ENCODE measurements around the gene KIAA1210.

Gene KIAA1210

DNA sequence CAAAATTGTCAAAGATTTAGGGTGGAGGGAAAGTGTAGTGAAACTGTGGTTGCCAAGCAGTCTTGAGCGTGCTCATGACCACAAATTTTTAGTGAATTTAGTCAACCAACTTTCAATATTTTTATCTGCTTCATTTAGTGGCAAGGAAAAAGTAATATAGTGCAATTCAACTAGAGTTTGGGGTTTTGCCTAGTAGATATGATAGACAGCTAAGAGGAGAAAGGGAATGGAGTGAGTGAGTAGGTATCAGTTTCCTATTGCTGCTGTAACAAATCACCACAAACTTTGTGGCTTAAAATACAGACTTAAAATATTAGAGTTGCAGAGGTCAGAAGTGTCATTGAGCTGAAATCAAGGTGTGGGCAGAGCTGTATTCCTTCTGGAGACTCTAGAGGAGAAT lies 58.5 kb downstream of the KIAA1210 start:
- H3K4me3 ChIP-seq (ENCODE audit: low read length), result no peak overlapping the region
- TF ChIP-seq, protein P1, sequence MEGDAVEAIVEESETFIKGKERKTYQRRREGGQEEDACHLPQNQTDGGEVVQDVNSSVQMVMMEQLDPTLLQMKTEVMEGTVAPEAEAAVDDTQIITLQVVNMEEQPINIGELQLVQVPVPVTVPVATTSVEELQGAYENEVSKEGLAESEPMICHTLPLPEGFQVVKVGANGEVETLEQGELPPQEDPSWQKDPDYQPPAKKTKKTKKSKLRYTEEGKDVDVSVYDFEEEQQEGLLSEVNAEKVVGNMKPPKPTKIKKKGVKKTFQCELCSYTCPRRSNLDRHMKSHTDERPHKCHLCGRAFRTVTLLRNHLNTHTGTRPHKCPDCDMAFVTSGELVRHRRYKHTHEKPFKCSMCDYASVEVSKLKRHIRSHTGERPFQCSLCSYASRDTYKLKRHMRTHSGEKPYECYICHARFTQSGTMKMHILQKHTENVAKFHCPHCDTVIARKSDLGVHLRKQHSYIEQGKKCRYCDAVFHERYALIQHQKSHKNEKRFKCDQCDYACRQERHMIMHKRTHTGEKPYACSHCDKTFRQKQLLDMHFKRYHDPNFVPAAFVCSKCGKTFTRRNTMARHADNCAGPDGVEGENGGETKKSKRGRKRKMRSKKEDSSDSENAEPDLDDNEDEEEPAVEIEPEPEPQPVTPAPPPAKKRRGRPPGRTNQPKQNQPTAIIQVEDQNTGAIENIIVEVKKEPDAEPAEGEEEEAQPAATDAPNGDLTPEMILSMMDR (conservative IDR thresholded peaks at IDR 0.05; ENCODE audit: low read length), result no peak
- no peak for DNase-seq (ENCODE audit: low read depth)

DNA sequence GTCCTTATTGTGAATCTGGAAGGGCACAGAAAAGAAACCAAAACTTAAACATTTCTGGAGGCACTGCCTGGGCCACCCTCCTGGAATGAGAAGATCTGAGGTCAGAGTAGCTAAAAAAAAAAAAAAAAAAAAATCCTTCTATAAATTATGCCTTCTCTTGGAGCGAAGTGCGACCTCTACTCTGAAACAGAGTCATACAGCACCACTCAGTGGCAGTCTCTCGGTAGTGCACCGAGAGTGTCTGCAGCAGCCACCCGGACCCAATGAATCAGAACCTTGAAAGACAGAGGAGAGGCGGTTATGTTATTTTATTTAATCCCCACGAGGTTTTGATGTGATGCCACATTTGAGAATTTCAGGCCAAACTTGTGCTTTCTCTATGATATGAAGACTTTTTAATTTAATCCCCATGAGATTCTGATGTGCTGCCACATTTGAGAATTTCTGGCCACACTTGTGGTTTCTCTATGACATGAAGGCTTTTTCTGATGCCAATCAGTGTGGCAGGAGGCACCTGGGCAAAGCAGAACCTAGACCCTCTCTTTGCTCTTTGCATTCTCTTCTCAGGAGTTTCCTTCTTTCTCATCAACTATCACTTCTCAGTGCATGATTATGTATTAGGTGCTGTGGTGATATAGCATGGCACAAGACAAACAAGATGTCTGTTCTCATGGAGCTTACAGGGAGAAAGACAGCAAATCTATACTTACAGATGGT lies 60.4 kb downstream of the KIAA1210 start:
- H3K4me3 ChIP-seq (ENCODE audit: low read length), result no peak overlapping the region
- DNase-seq (ENCODE audit: low read depth), result peak; percentile 53
- TF ChIP-seq, protein P1 (conservative IDR thresholded peaks at IDR 0.05; ENCODE audit: low read length), result peak; percentile 67

DNA sequence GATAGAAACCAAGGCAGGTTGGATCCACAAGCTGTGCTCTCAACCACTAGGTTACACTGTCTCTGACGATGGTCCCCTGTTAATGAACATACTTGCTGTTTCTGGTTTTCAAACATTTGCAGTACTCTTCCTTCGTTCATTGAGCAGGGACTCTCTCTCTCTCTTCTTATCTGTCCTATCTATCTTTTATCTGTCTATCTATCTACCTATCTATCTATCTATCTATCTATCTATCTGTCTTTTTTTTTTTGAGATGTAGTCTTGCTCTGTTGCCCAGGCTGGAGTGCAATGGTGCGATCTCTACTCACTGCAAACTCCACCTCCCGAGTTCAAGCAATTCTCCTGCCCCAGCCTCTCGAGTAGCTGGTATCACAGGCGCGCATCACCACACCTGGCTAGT lies 64.2 kb downstream of the KIAA1210 start:
- H3K4me3 ChIP-seq (ENCODE audit: low read length), result no peak overlapping the region
- no peak for DNase-seq (ENCODE audit: low read depth)
- TF ChIP-seq, protein P1 (conservative IDR thresholded peaks at IDR 0.05; ENCODE audit: low read length), result no peak

DNA sequence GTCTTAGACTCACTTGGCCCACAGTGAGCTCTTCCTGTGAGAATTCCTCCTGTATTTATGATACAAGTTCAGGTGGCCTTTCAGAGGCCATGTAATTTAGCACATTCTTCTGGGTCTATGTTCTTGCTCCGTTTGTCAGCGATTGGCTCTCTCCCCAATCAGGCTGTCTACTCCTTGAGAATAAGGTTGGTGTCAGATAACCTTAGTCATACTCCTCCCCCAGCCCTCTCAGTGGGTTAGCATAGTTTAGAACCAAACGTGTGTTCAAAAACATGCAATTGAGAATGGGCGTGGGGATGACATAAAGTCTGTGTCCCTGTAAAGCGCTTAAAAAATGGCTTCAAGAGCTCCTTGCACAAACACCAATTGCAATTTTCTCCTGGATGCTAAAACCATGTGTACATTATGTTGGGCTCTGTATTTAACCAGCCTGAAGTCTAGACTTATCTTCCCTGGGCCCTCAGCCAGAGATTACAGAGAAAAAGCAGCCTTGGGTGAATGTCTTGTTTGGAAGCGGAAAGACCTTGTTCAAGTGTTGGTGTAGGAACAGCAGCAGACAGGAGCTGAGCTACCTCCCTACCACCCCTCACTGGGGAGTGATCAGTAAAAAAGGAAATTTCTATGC lies 64.8 kb downstream of the KIAA1210 start:
- TF ChIP-seq, protein P1 (conservative IDR thresholded peaks at IDR 0.05; ENCODE audit: low read length), result no peak
- no peak overlapping the region for H3K4me3 ChIP-seq (ENCODE audit: low read length)
- no peak for DNase-seq (ENCODE audit: low read depth)

DNA sequence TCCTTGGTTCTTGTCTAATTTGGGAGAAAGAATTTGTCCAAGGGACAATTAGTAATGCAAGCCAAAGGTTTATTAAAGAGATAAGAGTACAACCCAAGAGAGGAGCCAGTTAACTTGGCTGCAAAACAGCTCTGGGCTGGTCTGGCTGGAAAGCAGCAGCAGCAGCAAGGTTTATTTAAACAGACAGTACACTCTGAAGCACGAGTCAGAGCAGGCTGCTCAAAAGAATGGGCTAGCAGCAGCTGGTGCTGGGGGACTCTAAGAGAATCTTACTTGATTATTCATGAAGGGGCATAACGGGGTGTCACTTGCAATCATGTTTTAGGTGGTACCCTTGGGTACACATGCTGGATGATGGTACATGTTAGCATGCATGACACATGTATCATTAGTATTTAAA lies 71.9 kb downstream of the KIAA1210 start:
- TF ChIP-seq, protein P1 (conservative IDR thresholded peaks at IDR 0.05; ENCODE audit: low read length), result no peak
- no peak overlapping the region for H3K4me3 ChIP-seq (ENCODE audit: low read length)
- DNase-seq (ENCODE audit: low read depth), result no peak

DNA sequence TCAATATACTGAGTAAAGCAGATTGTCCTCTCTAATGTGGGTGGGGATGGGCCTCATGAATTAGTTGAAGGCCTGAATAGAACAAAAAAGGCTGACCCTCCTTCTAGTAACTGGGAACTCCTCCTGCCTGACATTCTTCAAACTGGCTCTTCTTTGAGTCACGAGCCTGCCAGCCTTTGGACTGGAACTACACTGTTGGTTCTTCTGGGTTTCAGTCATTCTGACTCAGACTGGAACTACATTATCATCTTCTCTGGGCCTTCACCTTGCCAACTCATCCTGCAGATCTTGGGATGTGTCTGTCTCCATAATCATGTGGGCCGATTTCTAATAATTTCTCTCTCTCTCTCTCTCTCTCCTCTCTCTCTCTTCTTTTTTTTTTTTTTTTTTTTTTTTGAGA lies 81.7 kb downstream of the KIAA1210 start:
- DNase-seq (ENCODE audit: low read depth), result no peak
- no peak overlapping the region for H3K4me3 ChIP-seq (ENCODE audit: low read length)
- TF ChIP-seq, protein P1 (conservative IDR thresholded peaks at IDR 0.05; ENCODE audit: low read length), result no peak

DNA sequence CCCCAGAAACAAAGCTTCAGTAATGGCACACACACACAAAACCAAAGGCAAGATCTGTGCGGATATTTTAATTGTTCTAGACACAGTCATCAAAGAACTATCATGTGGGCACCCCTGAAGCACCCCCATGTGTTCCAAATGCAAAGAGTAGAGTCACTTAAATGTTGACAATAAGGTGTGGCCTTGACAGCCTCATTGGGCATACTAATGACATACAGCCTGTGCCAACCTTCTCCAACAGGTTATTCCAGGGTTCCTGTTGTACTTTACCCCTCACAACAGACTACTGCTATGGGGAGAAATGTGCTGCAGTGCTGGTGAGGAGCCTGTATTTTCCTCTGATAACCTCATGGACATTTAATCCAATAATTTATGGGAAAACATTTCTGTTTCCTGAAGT lies 84.6 kb downstream of the KIAA1210 start:
- DNase-seq (ENCODE audit: low read depth), result no peak
- no peak overlapping the region for H3K4me3 ChIP-seq (ENCODE audit: low read length)
- TF ChIP-seq, protein P1 (conservative IDR thresholded peaks at IDR 0.05; ENCODE audit: low read length), result no peak
